ENCODE data around the gene NPW.

Gene NPW

DNA sequence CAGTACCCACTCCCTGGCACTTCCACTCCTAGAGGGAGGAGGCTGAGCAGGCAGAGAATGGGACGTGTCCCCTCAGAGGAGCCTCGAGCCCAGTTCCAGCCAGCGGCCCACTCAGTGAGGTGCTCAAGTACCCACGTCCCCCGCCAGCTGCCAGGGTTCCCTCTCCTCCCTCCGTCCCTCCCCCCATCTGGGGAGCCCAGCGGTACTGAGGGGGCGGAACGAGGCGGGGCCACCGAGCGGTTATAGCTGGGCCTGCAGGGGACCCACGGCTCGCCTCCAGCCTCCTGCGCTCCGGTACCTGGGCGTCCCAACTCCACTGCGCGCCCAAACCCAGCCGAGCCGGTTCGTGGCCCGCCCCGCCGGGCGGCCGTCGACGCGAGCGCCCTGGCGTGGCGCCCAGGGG, at the start of gene NPW:
NPW (plus strand) TSS at position 268 of the 403 bp plus-strand sequence.
- DNase-seq (ENCODE audit: low read depth in 2 of 2): no peak

DNA sequence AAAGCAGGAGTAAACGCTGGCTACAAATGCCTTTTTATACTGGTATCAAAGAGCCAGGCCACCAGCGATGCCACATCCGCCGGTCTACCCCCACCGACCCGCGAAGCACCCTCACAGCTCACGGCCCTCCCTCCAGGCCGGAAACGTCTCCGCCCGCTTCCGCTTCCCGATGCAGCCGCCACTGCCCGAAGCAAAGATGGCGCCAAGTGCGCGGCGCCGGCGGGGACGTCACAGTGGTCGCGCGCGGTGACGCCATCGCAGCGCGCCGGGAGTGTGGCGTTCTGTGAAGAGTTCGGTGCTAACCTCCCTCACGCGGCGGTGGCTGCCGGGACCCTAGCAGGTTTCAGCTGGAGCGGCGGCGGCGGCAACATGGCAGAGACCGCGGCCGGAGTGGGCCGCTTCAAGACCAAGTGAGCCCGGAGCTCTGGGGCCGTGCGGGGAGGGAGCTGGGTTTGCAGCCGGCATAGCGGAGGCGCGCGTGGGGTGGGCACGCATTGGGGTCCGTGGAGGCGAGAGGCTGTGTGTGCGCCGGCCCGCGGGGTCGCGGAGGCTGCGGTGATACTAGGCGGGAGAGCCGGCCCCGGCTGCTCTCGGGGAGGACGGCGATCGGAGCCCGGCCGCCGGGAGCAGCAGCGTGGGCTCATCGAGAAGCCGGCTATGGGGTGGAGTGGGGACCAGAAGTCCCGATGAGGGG, 47.6 kb upstream of the NPW start, which contains the start of gene TBL3:
TBL3 (plus strand) TSS at position 258 of the 694 bp plus-strand sequence; CDS start at position 370, 112 bp downstream.
- DNase-seq (ENCODE audit: low read depth in 2 of 2): peak; percentile 94

DNA sequence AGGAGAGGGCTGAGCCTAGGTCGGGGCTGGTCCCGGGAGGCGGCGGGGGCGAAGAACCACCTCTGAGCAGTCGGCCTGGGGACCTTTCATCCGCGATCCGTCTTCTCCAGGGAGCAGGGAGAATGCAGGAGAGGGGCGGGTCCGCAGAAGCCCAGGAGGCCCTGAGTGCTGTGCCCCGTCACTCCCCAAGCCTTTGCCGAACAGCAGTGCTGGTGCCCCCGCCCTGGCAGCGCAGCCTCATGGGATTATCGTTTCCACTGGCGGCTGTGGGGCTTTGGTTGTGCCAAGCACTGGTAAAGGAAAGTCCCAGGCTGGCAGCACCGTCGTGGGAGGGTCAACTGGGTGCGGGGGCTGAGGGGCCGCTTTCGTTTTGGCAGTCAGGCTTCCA, 47.1 kb upstream of the NPW start:
- DNase-seq (ENCODE audit: low read depth in 2 of 2): no peak

DNA sequence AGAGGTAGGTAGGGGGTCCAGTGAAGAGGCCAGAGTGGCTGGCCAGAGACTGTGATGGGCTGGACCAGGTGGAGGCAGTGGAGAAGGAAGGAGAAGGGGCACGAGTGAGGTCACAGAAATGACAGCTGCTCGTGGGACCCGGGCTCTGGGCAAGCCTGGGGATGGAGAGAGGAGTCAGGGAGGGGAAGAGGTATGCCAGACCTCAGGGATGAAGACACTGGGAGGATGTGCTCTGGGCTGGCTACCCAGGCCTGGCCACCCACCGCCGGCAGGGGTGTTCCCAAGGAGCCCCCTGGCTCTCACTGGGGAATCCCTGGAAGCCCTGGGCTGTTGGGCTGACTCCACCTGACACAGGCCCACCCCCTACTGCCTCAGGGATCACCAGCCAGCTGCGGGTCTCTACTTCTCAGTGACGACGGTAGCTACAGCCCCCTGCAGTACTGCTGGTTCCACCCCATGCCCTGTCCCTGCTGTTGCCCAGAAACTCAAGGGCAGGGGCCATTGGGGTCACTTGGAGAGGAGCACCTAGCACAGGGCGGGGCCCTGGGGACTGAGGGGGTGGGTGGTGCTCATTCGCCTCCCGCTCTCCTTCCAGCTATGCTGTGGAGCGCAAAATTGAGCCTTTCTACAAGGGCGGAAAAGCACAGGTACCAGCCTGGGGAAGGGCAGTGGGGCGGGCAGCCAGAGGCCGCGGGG, 46.0 kb upstream of the NPW start:
- DNase-seq (ENCODE audit: low read depth in 2 of 2): no peak

DNA sequence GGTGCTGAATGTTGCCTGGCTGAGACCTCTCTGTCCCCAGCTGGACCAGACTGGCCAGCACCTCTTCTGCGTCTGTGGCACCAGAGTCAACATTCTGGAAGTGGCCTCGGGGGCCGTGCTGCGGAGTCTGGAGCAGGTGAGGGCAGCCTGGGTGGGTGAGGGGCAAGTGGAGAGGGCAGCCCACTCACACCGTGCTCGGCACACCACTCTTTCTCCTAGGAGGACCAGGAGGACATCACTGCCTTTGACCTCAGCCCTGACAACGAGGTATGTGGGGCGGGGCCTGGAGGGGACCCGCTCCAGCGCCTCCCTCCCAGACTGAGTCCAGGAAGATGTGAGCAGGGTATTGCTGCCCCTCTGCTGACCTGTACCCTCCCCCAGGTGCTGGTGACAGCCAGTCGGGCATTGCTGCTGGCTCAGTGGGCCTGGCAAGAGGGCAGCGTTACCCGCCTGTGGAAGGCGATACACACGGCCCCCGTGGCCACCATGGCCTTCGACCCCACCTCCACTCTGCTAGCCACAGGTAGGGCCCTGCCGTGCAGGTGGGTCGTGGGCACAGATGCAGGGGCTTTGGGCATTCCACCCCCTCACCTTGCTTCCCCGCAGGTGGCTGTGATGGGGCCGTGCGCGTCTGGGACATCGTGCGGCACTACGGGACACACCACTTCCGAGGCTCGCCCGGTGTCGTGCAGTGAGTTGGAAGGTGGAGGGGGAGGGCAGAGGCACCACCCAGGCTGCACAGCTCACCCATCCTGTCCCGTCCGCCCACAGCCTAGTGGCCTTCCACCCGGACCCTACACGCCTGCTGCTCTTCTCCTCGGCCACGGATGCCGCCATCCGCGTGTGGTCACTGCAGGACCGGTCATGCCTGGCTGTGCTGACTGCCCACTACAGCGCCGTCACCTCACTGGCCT, 45.2 kb upstream of the NPW start:
- DNase-seq (ENCODE audit: low read depth in 2 of 2): no peak

DNA sequence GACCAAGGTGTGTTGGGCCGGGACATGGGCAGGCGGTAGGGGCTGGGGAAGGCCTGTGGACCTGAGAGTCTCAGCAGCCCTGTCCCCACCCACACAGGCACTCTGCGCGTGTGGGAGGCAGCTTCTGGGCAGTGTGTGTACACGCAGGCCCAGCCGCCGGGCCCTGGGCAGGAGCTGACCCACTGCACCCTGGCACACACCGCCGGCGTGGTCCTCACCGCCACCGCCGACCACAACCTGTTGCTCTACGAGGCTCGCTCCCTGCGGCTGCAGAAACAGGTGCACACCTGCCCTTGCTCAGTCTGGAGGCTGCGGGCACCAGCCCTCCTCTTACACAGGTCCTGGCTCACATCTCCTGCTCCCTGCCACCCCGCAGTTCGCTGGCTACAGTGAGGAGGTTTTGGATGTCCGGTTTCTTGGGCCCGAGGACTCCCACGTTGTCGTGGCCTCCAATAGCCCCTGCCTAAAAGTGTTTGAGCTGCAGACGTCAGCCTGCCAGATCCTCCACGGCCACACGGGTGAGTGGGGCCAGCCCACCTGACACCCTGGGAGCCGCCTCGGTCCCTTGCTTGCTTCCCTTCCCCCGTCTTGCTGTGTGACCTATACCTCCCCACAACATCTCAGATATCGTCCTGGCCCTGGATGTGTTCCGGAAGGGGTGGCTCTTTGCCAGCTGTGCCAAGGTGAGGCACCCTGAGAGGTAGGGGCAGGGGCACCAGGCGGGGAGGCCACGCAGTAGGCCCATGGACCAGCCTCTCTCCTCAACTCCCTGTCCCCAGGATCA, 44.0 kb upstream of the NPW start:
- no peak for DNase-seq (ENCODE audit: low read depth in 2 of 2)

DNA sequence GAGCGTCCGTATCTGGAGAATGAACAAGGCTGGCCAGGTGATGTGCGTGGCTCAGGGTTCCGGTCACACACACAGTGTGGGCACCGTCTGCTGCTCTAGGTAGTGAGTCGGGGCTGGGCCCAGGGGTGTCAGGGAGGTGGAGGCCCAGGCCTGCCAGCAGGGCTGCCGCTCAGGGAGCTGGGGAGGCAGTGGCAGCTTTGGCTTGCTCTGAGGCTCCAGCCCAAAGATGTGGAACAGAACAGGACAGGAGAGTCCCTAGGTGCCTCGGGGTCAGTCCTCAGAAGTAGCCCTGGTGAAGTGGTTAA, 43.4 kb upstream of the NPW start:
- DNase-seq (ENCODE audit: low read depth in 2 of 2): no peak

DNA sequence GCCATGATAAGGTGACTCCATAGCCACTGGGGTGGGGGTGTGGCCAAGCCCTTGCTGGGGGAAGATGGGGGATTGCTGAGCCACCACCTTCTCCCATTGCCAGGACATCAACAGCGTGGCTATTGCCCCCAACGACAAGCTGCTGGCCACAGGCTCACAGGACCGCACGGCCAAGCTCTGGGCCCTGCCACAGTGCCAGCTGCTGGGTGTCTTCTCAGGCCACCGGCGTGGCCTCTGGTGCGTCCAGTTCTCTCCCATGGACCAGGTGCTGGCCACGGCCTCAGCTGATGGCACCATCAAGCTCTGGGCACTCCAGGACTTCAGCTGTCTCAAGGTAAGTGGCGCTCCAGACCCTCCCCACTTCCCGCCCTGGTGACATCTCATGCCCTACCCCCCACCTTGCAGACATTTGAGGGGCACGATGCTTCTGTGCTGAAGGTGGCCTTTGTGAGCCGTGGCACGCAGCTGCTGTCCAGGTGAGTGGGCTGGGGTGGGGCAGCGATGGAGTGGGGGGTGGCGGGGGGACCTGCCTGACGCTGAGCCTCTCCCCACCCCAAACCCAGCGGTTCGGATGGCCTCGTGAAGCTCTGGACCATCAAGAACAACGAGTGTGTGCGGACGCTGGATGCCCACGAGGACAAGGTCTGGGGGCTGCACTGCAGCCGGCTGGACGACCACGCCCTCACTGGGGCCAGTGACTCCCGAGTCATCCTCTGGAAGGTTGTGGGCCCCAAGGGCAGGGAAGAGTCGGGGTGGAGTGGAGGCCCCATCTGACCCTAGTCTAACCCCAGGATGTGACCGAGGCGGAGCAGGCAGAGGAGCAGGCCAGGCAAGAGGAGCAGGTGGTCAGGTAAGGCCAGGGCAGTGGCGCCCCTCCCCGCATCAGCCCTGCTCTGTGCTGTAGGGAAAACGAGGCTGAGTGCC, 42.4 kb upstream of the NPW start:
- DNase-seq (ENCODE audit: low read depth in 2 of 2): no peak

DNA sequence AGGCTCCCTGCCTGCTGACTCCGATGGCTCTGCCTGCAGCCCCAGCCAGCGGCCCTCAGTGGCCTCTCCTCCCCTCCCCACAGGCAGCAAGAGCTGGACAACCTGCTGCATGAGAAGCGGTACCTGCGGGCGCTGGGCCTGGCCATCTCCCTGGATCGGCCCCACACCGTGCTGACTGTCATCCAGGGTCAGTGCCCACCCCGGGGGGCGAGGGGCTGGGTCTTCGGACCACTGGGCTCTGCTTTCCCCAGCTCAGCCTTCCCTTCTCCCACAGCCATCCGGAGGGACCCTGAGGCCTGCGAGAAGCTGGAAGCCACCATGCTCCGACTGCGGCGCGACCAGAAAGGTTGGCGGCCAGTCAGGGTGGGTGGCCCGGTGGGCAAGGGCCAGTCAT, 41.7 kb upstream of the NPW start:
- no peak for DNase-seq (ENCODE audit: low read depth in 2 of 2)

DNA sequence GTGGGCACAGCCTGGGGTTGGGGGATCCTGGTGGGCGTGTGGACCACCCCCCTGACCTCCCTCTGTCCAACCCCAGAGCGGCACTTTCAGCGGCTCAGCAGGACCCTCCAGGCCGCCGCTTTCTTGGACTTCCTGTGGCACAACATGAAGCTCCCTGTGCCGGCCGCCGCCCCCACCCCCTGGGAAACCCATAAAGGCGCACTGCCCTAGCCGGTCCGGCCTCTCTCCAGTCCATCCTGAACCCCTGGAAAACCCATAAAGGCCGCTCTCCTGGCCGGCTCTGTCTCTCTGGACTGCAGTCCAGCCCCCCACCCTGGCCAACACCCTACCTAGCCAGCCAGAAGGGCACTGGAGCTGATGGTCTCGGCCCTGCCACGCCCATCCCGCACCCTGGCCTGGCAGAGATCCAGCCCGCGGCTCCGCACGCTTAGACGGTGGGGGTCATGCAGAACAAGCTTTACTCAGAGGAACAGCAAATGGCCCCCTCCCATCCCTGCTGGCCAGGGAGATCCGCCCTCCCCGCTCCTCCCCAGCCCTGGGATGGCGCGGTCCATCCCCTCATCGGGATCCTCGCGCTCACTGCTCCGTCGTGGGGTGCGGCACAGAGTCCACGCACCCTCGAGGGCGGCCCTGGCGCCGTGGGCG, 41.0 kb upstream of the NPW start:
- DNase-seq (ENCODE audit: low read depth in 2 of 2): no peak

DNA sequence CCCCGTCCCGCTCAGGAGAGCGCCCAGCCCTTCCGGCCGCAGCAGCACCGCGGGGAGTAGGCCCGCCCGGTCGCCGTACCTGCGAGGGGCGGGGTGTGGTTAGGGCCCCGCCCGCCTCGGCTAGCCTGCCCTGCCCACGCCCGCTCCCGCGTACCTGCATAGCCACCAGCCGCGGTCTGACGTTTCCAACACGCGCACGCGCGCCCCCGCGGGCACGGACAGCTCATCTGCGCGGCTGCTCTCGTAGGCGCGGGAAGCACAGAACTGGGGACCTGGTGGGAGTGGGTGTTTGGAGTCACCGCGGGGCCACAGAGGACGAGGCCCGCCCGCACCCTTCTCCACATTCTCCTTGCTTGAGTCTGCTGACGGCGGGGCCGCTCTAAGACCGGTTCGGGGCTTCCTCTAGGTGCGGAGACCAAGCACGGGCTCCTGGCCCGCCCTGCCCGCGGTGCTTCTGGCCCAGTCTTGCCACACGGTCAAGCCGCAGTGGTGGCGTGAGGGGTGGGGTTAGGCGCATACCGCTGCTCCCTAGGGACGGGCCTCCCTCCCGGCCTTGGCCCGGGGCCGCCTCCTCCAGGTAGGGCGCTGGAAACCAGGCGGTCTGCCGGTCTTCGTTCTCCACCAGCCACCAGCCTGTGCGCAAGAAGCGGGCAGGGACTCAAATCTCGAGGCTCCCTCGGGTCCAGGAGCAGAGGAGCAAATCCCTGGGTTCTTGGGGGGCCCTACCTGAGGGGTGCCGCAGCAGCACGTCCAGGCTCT, 40.1 kb upstream of the NPW start:
- no peak for DNase-seq (ENCODE audit: low read depth in 2 of 2)

DNA sequence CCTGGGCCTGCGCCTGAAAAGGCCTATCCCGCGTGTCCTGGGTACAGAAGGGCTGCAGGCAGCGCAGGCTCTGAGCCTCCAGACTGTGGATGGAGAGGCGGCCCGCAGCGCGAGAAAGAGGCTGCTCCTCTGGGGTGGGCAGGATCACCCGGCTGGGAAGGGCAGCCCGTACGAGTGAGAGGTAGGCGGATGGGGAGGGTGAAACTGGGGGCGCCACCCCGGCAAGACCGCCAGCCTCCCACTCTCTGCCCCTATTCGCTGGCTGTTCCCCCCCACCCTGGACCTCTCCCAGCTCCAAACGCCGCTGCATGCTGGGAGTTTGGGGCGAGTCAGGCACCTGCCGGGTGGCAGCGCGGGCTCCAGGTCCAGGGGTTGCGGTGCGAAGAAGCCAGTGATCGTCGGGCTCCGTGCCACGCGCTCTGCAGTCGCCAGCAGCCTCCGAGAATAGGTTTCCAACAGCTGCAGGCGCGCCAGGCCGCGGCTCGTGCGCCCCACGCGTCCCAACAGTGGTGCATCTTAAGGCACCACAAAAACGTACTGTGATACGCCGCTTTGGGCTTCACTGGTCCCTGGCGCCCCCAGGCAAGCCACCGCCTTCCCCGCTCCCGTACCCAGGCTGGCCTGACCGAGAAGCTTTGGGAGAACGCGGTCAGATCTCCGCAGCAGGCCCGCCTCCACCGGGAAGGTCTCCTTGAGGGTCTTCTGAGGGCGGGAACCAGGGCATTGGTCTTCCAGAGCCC, 39.4 kb upstream of the NPW start:
- no peak for DNase-seq (ENCODE audit: low read depth in 2 of 2)

DNA sequence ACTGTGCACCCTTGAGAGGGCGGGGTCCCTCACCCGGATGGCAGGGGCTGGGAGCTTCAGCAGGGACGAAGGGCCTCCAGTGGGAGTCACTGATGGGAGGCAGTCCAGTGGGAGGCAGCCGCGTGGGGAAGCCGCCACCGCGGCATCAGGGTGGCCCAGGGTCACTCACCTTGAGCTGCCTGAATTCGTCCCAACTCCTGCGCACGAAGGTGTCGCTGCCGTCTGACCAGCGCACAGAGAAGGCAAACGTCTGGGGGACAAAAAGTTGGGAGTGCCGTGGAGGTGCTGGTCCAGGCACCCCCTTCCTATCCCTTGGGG, 38.9 kb upstream of the NPW start:
- DNase-seq (ENCODE audit: low read depth in 2 of 2): no peak

DNA sequence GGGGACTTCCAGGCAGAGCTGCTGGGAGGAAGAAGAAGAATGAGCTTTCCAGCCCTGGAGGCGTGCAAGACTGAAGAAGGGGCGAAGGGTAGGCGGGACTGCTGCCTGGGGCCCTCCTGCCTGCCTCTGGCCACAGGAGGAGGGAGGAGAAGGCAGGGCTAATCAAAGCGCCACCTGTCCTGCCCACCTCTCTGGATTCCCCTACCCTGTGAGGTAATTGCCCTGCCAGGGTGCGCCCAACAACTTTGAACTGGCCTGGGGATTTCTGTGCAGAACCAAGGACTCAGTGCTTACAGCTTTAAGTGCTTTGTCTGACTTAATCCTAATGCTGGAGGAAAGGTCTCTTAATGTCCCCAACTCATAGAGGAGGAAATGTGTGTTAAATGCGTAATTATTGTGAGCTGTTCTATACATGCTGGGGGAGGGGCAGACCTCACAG, 38.2 kb upstream of the NPW start, which contains the start of gene NOXO1:
NOXO1 (minus strand) TSS at position 72 of the 439 bp plus-strand sequence. CDS start 290 bp downstream, outside the sequence.
- DNase-seq (ENCODE audit: low read depth in 2 of 2): no peak

DNA sequence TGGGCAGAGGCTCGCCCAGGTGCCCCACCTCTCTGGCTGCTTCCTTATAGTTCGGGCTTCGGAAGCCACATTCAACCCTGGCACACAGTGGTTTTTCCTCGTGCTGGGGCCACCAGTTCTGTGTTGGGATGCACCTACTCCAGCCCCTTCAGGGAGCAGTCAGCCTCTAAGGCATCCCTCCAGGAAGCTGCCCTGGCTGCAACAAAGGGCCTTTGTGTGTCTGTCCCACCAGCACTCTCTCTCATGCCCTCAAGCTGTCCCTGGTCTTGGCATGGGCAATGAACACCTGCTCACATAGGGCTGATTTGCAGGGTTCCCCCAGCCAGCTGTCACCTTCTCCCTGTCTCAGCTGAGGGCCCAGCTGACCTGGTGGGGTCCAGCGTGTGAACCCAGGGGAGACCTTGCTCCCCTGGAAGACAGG, 37.6 kb upstream of the NPW start:
- DNase-seq (ENCODE audit: low read depth in 2 of 2): no peak

DNA sequence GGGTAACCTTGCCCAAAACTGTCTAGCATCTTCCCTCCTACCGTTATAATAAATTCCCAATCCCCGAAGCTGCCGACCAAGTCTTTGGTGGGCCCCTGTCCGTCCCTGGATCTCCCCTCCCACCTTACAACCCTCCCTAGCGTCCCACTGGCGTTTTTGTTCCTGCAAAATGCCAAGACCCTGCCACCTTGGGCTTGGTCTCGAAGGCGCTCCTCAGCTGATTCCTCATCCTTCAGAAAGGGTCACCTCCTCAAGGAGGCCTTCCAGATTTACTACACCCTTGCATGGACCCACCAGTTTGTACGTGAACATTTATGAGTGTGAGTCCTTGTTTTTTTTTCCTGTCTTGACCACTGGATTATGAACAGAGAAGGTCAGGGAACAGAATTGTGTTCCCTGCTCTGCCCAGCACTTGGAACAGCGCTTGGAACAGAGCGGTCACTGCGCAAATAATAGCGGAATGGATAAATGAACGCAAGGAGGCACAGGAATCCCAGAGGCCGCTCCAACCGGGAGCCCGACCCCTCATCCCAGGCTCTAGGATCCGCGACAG, 36.5 kb upstream of the NPW start:
- no peak for DNase-seq (ENCODE audit: low read depth in 2 of 2)

DNA sequence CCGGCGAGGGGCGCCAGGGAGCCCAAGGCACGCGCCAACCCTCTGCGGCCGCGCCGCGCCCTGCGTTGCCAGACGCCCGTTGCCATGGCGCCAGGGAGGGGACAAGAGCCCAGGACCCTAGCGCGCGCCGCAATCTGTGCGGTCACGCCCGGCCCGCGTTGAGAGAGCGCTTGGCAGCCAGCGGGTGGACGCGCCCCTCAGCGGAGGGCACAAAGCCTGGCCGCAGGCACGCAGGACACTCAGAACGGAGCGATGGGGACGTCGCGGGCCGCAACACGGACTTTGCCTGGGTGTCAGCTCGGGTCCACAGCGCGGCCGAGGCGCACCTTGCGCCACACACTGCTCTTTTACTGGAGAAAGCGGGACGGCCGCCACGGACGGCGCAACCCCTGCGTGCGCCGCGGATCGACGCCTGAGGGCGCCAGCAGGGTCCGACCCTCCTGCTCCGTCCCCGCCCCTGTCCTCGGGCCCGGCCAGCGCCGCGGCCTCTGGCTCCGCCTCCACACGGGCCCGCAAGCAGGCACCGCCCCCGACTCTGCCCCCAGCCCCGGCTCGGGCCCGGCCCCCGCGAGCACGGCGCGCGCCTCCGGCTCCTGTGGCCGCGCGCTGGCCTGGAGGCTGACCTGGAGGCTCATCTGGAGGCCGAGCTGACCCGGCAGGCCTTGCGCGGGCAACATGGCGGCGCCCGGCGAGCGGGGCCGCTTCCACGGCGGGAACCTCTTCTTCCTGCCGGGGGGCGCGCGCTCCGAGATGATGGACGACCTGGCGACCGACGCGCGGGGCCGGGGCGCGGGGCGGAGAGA, 35.8 kb upstream of the NPW start, which contains the start of gene GFER:
GFER (plus strand) TSS at position 650 of the 803 bp plus-strand sequence; CDS start at position 676, 26 bp downstream.
- peak in 1 of 2 donors; percentile 31 for DNase-seq (ENCODE audit: low read depth in 2 of 2)
